OCI-LY1 (cell line): ENCODE measurements around the gene LARGE2.

Experiments used
- CTCF ChIP-seq: fragments of 200-600 bp; sonication (generic), shearing (Covaris generic); IDR thresholded peaks from 2 replicates; pipeline ENCODE4 v1.5.1; 2017; ENCODE audit warnings: mild to moderate bottlenecking, antibody characterized with exemption, low read length, moderate library complexity, mixed read lengths
- EZH2 ChIP-seq: fragments of 200-600 bp; sonication (generic), shearing (Covaris generic); IDR thresholded peaks from 2 replicates; pipeline ENCODE4 v1.8.0; 2017; ENCODE audit warnings: borderline replicate concordance, mixed run types, mild to moderate bottlenecking, antibody characterized with exemption, low read length, moderate library complexity, mixed read lengths

GRCh38 chr11:45933846-45934579 is 11.6 kb downstream of the LARGE2 start:
- TF ChIP-seq CTCF, result no peak
- no peak for TF ChIP-seq EZH2
